Stimulated activated CD4-positive, alpha-beta T cell treated with anti-CD3 and anti-CD28 coated beads, Interleukin-2, amount 100 ng/mL, for 24 hours (primary cell): ENCODE measurements around the gene GPR4.
"Not testable (repeated sequence)": the region's sequence is repeated elsewhere in the genome, so short reads cannot be mapped to it uniquely, and the experiment has no call there.

Experiments used
- DNase-seq, 2 donors: peaks; one replicate each; pipeline ENCODE4 v3.0.0-alpha.2; 2020

The GPR4 gene

DNA sequence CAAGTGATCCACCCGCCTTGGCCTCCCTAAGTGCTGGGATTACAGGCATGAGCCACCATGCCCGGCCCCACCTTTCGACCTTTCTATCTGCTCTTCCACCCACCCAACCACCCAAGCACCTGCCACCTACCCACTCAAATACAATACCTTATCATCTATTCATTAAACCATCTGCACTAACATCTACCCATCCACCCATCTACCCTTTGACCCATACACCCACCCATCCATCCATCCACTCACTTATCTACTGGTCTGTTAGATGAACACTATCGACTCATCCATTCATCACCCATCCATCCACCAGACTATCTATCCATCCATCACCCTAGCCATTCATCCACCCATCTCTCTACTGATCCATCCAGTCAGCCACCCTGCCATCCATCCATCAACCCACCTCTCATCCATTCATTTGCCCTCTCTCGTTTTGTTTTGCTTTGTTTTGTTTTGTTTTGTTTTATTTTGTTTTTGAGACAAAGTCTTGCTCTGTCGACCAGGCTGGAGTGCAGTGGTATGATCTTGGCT lies 20.0 kb upstream of the GPR4 start:
- no peak for DNase-seq

DNA sequence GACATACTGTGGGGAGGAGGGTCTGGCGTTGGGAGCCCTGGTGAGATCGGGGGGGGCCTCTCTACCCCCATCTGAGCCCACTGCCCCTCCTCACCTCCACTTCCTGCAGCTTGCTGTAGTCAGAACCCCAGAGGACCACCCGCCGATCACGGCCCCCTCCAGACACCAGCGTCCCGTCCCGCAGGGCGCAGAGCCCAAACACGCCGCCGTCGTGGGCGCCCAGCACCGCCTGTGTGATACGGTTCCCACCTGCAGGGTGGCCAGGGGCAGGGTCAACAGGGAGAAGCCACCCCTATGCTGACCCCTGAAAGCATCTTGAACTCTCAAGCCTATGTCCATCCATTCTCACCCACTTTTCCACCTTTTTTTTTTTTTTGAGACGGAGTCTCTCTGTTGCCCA lies 19.4 kb upstream of the GPR4 start:
- no peak for DNase-seq

DNA sequence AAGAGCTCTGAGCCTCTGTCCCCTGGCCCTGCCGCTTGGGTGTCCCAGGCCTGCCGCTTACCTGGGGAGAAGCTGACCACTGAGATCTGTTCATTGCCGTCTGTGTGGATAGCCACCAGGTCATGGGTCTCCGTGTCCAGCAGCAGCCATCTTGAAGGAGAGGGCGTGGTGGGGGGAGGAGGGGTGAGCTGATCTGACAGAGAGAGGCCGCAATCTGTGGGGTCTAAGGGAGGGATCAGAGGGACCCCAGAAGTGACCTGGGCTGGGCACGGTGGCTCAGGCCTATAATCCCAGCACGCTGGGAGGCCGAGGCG lies 14.6 kb upstream of the GPR4 start:
- DNase-seq, result no peak

DNA sequence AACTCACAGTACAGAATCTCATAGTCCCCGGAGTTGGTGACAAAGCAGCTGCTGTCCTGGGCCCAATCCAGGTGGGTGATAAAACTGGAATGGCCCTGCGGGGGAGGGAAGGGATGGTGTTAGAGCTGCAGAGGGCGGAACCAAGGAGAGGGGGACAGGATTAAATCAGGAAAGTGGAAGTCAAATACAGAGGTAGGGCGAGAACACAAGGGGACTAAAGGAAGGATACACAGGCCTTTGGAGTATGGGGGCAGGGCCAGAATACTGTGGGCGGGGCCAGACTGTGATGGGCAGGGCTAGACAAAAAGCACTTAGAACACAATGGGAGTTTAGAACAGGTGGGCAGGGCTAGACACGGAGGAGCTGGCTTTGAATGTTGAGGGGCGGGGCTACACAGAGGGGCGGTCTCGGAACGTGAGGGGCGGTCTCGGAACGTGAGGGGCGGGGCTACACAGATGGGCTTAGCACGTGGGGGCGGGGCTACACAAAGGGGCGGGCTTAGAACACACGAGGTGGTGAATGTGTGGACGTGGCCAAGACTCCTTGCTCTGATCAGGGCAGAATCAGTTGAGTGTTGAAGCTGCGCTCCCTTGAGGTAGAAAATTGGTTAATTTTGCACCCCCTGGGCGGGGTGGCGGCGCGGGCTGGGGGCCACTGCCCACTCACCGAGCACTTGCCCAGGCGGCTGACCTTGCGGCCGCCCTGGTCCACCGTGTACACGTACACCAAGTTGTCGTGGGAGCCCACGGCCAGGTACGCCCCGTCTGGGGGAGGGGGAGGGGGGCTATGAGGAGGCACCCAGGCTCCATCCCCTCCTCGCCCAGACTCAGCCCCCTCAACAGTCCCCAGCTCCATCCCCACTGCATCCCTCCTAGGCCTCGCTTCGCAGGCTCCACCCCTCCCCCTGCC lies 14.0 kb upstream of the GPR4 start:
- peak; percentile 80 to 88 for DNase-seq

DNA sequence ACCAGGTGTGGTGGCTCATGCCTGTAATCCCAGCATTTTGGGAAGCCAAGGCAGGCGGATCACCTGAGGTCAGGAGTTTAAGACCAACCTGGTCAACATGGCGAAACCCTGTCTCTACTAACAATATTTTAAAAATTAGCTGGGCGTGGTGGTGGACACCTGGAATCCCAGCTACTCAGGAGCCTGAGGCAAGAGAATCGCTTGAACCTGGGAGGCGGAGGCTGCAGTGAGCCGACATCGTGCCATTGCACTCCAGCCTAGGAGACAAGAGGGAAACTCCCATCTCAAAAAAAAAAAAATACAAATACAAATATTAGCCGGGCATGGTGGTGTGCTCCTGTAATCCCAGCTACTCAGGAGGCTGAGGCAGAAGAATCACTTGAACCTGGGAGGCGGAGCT lies 13.0 kb upstream of the GPR4 start:
- not testable (repeated sequence) for DNase-seq

GRCh38 chr19:45613926-45614725 lies 12.1 kb upstream of the GPR4 start:
- DNase-seq, result peak; percentile 50 to 52

DNA sequence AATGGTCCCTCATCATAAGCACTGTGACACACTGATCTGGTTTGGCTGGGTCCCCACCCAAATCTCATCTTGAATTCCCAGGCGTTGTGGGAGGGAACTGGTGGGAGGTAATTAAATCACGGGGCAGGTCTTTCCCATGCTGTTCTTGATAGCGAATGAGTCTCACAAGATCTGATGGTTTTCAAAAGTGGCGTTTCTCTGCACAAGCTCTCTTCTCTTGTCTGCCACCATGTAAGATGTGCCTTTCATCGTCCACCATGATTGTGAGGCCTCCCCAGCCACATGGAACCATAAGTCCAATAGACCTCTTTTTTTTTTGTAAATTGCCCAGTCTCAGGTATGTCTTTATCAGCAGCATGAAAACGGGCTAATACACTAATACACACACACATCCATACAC lies 6.9 kb upstream of the GPR4 start:
- no peak for DNase-seq

GRCh38 chr19:45607071-45608029 lies 5.3 kb upstream of the GPR4 start:
- peak; percentile 57 to 64 for DNase-seq

- no peak for DNase-seq
Measured at GRCh38 chr19:45601115-45601514, 897 bp downstream of the GPR4 start.

GRCh38 chr19:45600340-45600885 lies 1.6 kb downstream of the GPR4 start:
- no peak for DNase-seq

DNA sequence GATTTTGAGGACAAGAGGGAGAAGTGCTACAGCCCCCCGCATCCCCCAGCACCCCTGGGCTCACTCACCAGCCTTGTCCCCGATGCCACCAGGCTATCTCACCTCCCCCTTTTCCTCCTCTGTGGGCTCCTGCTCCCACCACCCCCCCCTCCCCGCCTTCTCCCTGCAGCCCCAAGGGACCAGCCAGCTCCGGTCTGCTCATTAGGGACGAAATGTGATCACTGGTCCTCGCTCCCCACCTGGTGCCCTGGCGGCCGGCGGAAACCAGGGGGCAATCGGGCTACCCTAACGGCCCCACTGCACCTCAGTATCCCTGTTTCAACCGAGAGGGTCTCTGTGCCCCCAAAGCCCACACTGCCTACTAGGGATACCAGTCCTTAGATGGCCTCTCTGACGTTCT lies 2.7 kb downstream of the GPR4 start:
- DNase-seq, result no peak

DNA sequence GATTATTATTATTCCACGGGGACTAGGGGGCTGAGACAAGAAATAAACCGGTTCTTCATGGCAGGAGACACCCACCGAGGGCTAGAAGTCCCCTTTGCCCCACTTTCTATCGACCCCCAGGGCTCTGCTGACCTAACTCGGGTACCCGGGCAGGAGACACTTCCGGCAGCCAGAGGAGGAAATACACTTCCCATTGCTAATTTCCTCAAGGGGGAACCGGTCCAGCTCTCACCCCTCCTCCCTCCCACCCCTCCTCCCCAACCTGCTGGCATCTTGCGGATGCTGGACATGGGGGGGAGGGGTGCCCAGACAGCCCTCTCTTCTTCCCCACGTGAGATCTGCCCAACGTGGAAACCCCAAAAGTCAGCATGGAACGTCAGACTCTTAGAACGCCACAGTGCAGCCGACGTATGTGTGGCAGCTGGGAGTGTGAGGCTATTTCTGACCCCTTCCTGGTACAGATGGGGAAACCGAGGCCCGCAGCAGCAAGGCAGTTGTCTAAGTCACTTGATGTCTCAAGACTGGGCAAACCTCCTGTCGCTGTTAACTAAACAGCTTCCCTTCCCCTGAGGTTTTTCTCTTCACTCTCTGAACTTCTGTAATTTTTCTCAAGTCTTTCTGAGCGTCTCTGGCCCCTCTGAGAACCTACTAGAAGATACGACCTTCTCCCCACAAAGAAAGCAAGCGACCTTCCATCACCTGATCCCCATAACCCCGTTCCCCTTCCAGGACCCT lies 3.6 kb downstream of the GPR4 start:
- DNase-seq, result no peak

- no peak for DNase-seq
Measured at GRCh38 chr19:45597425-45598111, 4.4 kb downstream of the GPR4 start.

GRCh38 chr19:45595814-45596213 lies 6.2 kb downstream of the GPR4 start:
- no peak for DNase-seq

GRCh38 chr19:45593520-45593919 lies 8.5 kb downstream of the GPR4 start:
- no peak for DNase-seq

GRCh38 chr19:45592366-45592765 lies 9.6 kb downstream of the GPR4 start:
- DNase-seq, result no peak

DNA sequence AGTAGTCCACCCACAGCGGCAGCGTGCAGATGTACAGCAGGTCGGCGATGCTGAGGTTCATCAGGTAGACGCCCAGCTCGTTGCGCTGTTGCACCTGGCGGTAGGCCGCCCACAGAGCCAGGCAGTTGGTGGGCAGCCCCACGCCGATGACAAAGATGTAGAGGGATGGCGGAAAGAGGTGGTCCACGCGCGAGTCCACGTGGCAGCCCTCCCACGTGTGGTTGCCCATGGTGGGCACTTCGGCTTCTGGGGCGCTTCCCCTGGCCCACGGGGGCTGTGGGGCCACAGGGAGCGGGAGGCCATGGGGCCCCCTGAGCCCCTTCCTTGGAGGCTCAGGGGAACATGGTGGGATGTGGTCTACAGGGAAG lies 10.4 kb downstream of the GPR4 start:
- DNase-seq, result no peak

GRCh38 chr19:45591004-45591637 lies 10.9 kb downstream of the GPR4 start:
- peak; percentile 57 to 63 for DNase-seq

DNA sequence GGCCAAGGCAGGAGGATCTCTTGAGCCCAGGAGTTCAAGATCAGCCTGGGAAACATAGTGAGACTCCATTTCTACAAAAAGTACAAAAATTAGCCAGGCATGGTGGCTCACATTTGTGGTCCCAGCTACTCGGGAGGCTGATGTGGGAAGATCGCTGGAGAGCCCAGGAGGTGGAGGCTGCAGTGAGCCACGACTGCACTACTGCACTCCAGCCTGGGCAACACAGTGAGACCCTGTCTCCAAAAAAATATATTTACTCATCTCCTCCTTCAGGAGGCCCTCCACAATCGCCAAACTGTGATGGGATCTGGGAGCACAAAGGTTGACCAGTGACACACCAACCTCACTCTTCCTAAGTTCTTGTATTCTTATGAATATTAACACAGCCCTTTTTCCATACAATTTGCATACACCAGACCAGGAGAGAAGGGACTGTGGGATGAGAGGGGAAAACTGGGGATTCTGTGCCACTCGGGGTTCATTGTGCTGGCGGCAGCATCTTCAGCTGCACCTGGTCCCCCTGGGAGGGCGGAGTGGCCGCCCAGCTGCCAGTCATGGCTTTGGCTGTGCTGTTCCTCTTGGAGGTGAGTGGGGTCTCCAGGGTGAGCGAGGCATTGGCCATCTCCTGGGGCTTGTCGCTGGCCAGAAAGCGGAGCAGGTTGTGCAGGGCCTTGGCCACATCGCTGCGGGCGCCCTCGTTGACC lies 11.6 kb downstream of the GPR4 start:
- DNase-seq, result no peak

DNA sequence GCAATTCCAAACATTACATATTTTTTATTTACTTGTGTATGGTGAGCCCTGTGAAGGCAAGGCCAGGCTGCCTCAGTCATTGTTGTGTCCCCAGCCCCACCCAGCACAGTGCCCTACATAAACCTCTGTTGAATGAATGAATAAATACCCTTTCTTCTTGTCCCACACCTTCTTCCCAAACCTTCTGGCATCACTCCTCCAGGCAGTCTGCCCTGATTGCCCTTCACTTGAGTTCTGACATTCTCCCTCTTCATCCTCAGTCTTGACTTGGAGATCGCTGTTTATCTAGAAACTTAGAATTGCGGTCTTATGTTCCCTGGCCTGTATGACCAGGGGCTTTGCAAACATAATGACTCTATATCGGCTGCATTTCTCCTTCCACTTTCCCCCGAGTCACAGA lies 12.2 kb downstream of the GPR4 start:
- DNase-seq, result no peak
